Ovary (tissue), 9 donors: ENCODE data around the gene UBR1. TPM values are rescaled to one million over a fixed set of nuclear protein-coding genes. Genes with fewer than 3 reads are reported as not detected.
"Not testable (repeated sequence)": the region's sequence is repeated elsewhere in the genome, so short reads cannot be mapped to it uniquely, and the experiment has no call there.

Source experiments
- DNase-seq, 5 donors: peaks; one replicate each; pipeline ENCODE4 v3.0.0-alpha.2; 2019 to 2020
- H3K27ac ChIP-seq, 2 donors: fragments of 200-600 bp; one replicate each; pipeline versions ENCODE4 v1.5.1 to v1.8.0; 2019 to 2022
- H3K27me3 ChIP-seq: fragments of 200-600 bp; one replicate; pipeline ENCODE4 v1.8.0; 2022
- H3K36me3 ChIP-seq: fragments of 200-600 bp; sonication (generic); one replicate; pipeline ENCODE4 v1.5.1; 2019
- H3K4me1 ChIP-seq: one replicate; pipeline ENCODE4 v1.8.1; 2013; ENCODE audit warnings: mild to moderate bottlenecking, moderate library complexity; ENCODE audit not compliant: insufficient read depth
- H3K4me3 ChIP-seq: fragments of 200-600 bp; sonication (generic); one replicate; pipeline ENCODE4 v1.5.1; 2017
- H3K9me3 ChIP-seq, 2 donors: fragments of 200-600 bp in 1 of 2; sonication (generic) in 1 of 2; one replicate each; pipeline versions ENCODE4 v1.5.1 to v1.8.1; 2013 to 2019; ENCODE audit warnings: mild to moderate bottlenecking in 1 of 2, moderate library complexity in 1 of 2
- CTCF ChIP-seq, 3 donors: fragments of 450-650 bp in 2 of 3; fragments of 200-600 bp in 1 of 3; IDR thresholded peaks; one replicate each; pipeline versions ENCODE4 v1.5.1 to v1.8.0; 2016 to 2022; ENCODE audit warnings: antibody characterized with exemption in 3 of 3, mild to moderate bottlenecking in 1 of 3
- EP300 ChIP-seq: sonication (generic); formaldehyde crosslinking; IDR thresholded peaks from one replicate; pipeline ENCODE4 v1.6.1; 2017; ENCODE audit warnings: antibody characterized with exemption
- POLR2A ChIP-seq: fragments of 450-650 bp; IDR thresholded peaks from one replicate; pipeline ENCODE4 v1.6.1; 2017; ENCODE audit warnings: antibody characterized with exemption, mild to moderate bottlenecking, moderate library complexity
- WGBS, 3 donors: extraction: QIAGEN DNeasy Blood & Tissue Kit in 1 of 3; methylation state at CpG; one replicate each; pipeline versions ENCODE4 v1.1.5 to v1.1.7; 2013 to 2017; 5-methylcytosine and 5-hydroxymethylcytosine counted together
- intact Hi-C, 4 donors: fragments of 100-400 bp; cut with DNase I; formaldehyde crosslinking; loops; one replicate each; pipeline versions ENCODE4 v1.11.0 to v1.15.1; 2022 to 2023
- polyA plus RNA-seq, 2 donors: library from polyadenylated mRNA; stranded (reverse); fragments of 200-250 nt in 1 of 2; fragments of 350-450 nt in 1 of 2; fragmentation: Illumina TruSeq in 1 of 2; extraction: RNeasy Lipid Tissue Mini Kit (QIAGEN cat#74804) in 1 of 2; gene quantifications; one replicate each; pipeline ENCODE4 v1.2.3, GENCODE V29; 2013 to 2014
- total RNA-seq, 7 donors: library from RNA; depleted of rRNA in 2 of 7; stranded (reverse); fragments of >200 nt in 2 of 7; fragmentation: NEBNext Ultra II Directional in 3 of 7; extraction: Animal tissue kit (Norgen Biotek cat#: 25700) in 3 of 7; gene quantifications; one replicate each; pipeline versions ENCODE4 v1.1.0 to v1.2.4, GENCODE V29; 2016 to 2023
- donor health status: DM: no; HTN: no; CAD: no; lungs with moderate emphysema.
- donor health status: DM: no; HTN: no; CAD: no.
- donor health status: Bipolar disorder and iron deficiency.
- donor health status: DM: yes; HTN: yes; CAD: no.
- donor health status: DM: no; HTN: no; CAD: no.
- donor health status: DM: yes; HTN: yes; CAD: no.

The UBR1 gene
- total and polyA plus RNA-seq, 9 donors, result 7.5 to 34.1 (median 26.8) TPM

GRCh38 chr15:42954291-42954690 is 151.5 kb downstream of the UBR1 start:
- Histone ChIP-seq H3K4me3 (no peak overlapping the region), H3K27ac (no peak overlapping the region), H3K4me1 (no peaks in the 10 kb centered on the region), H3K9me3 (no peaks in the 10 kb centered on the region), H3K27me3 (no peaks in the 10 kb centered on the region), H3K36me3 (no peaks in the 10 kb centered on the region)
- intact Hi-C loops, result no loop called here
- WGBS, 3 donors, result 93 to 96% (median 95%) methylated on average over 4 of the region's 4 CpGs
- TF ChIP-seq POLR2A (no peak), CTCF (IDR thresholded peaks at IDR 0.05) (no peak), EP300 (no peak)
- DNase-seq, result no peak

DNA sequence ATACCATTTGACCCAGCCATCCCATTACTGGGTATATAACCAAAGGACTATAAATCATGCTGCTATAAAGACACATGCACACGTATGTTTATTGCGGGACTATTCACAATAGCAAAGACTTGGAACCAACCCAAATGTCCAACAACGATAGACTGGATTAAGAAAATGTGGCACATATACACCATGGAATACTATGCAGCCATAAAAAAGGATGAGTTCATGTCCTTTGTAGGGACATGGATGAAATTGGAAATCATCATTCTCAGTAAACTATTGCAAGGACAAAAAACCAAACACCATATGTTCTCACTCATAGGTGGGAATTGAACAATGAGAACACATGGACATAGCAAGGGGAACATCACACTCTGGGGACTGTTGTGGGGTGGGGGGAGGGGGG is 156.9 kb downstream of the UBR1 start:
- DNase-seq, H3K9me3 ChIP-seq, H3K27me3 ChIP-seq, H3K4me1 ChIP-seq, H3K27ac ChIP-seq, H3K4me3 ChIP-seq, intact Hi-C loops, H3K36me3 ChIP-seq: not testable (repeated sequence)
- WGBS, 3 donors, result 92 to 95% (median 93%) methylated on average over 3 of the region's 3 CpGs

DNA sequence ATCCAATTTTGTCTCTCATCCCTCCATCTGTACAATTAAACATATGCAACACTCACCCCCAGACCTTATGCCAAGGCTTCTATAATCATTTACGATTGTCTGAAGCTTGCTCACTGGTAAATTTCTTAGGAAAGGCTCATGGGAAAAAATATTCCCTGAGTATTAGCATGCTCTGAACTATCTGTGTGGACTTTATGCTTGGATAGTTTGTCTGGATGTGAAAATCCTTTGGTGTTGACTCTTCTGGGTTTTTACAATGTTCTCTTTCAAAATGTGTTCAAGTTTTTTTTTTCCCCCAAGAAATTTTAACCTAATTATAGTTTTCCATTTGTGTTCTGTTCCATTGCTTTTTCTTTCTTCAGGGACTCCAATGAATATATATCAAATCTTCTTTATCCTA is 165.3 kb downstream of the UBR1 start:
- TF ChIP-seq CTCF (IDR thresholded peaks at IDR 0.05) (no peak), EP300 (no peak), POLR2A (no peak)
- 84 to 86% (median 86%) methylated on average over 1 of the region's 1 CpG for WGBS, 3 donors
- no peak overlapping the region for H3K27ac ChIP-seq
- H3K4me1 ChIP-seq, result no peaks in the 10 kb centered on the region
- no peaks in the 10 kb centered on the region for H3K36me3 ChIP-seq
- no peak overlapping the region for H3K4me3 ChIP-seq
- no peaks in the 10 kb centered on the region for H3K9me3 ChIP-seq
- H3K27me3 ChIP-seq, result no peaks in the 10 kb centered on the region
- intact Hi-C loops, result no loop called here
- DNase-seq, result no peak

DNA sequence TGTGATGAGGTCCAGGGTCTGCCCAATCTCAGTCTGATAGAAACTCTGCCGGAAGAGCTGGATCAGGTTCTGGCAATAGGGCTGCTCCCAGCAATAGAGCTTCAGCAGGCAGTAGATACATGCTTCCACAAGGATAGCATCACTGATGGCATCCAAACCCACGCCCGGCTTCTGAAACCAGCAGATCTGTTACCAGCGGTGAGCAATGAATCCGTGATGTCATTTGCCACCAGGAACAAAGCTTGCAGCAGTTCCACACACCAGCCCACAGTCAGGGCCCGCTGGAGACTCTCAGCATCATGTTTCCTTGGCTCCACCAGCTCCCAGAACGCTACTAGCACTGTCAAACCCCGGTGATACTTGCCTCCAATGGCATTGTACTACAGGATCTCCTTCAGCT is 166.0 kb downstream of the UBR1 start:
- intact Hi-C loops, result no loop called here
- 94 to 96% (median 95%) methylated on average over 8 of the region's 8 CpGs for WGBS, 3 donors
- H3K9me3 ChIP-seq, result no peaks in the 10 kb centered on the region
- H3K36me3 ChIP-seq, result no peaks in the 10 kb centered on the region
- TF ChIP-seq CTCF (IDR thresholded peaks at IDR 0.05) (no peak), EP300 (no peak), POLR2A (no peak)
- no peak for DNase-seq
- H3K4me3 ChIP-seq, result no peak overlapping the region
- H3K27me3 ChIP-seq, result no peaks in the 10 kb centered on the region
- H3K4me1 ChIP-seq, result no peaks in the 10 kb centered on the region
- no peak overlapping the region for H3K27ac ChIP-seq

GRCh38 chr15:42937143-42937542 is 168.7 kb downstream of the UBR1 start:
- H3K4me3 ChIP-seq, result no peak overlapping the region
- TF ChIP-seq POLR2A, result no peak
- no peak for TF ChIP-seq EP300
- TF ChIP-seq CTCF (IDR thresholded peaks at IDR 0.05), result no peak
- H3K27ac ChIP-seq, result no peak overlapping the region
- intact Hi-C loops, result no loop called here
- no peaks in the 10 kb centered on the region for H3K27me3 ChIP-seq
- DNase-seq, result no peak
- H3K4me1 ChIP-seq, result no peaks in the 10 kb centered on the region
- no peaks in the 10 kb centered on the region for H3K9me3 ChIP-seq
- H3K36me3 ChIP-seq, result no peaks in the 10 kb centered on the region
